Activated CD4-positive, alpha-beta T cell treated with anti-CD3 and anti-CD28 coated beads, Interleukin-2, amount 10 ng/mL, durations not matched to agents 7 days and 5 days (primary cell): ENCODE data around the gene CACNA2D4. TPM values are rescaled to one million over a fixed set of nuclear protein-coding genes. Genes with fewer than 3 reads are reported as not detected.

ENCODE experiments used
- CTCF ChIA-PET: fragments of 350-600 bp; sonication (Branson Sonifier 250); formaldehyde crosslinking; loops from one replicate; lab custom pipeline; 2021; ENCODE audit warnings: antibody characterized with exemption; lab: Charles Lee
- POLR2A ChIA-PET: fragments of 350-600 bp; sonication (Branson Sonifier 250); formaldehyde crosslinking; loops from one replicate; lab custom pipeline; 2021; ENCODE audit warnings: antibody characterized with exemption; lab: Charles Lee
- DNase-seq: peaks from one replicate; pipeline ENCODE4 v3.0.0-alpha.2; 2020
- H3K27ac Mint-ChIP-seq: one replicate; pipeline ENCODE4 v1.8.0; 2021; ENCODE audit warnings: mild to moderate bottlenecking, moderate library complexity, mixed read lengths
- H3K27me3 Mint-ChIP-seq: one replicate; pipeline ENCODE4 v1.8.0; 2021; ENCODE audit warnings: mixed read lengths
- H3K36me3 Mint-ChIP-seq: one replicate; pipeline ENCODE4 v1.8.0; 2021; ENCODE audit warnings: low read depth, mixed read lengths
- H3K4me1 Mint-ChIP-seq: one replicate; pipeline ENCODE4 v1.8.0; 2021; ENCODE audit warnings: mixed read lengths
- H3K4me3 Mint-ChIP-seq: one replicate; pipeline ENCODE4 v1.8.0; 2021; ENCODE audit warnings: mild to moderate bottlenecking, moderate library complexity, mixed read lengths
- H3K9me3 Mint-ChIP-seq: one replicate; pipeline ENCODE4 v1.8.0; 2021; ENCODE audit warnings: mixed read lengths
- total RNA-seq, 2 experiments: library from RNA; stranded (reverse); gene quantifications; one replicate each; pipeline ENCODE4 v1.2.3, GENCODE V29; 2021

Gene CACNA2D4
- total RNA-seq, 2 experiments from 2014 or later: 12.9 to 16.4 TPM

DNA sequence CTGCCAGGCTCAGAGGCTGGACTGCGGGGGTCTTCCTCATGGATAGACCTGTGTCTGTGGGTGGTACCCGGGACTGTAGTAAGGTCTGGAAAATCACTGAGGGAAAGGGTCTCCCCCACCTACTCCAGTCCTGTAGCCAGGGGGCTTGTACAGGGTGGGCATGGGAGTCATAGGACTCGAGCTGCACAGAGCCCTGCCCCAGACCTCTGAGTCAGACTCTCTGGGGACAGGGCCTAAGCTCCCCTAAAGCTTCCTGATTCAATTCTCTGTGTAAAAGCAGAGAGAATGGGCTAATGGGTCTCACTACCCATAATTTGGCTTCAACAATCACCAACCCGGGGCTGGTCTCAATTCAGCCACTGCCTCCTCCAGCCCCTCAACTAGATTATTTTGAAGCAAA, 71.0 kb downstream of the CACNA2D4 start:
- no peak overlapping the region for H3K27ac Mint-ChIP-seq
- peaks cover 2% of the 10 kb centered on the region for H3K27me3 Mint-ChIP-seq
- no peaks in the 10 kb centered on the region for H3K9me3 Mint-ChIP-seq
- H3K36me3 Mint-ChIP-seq: no peaks in the 10 kb centered on the region
- no peak for DNase-seq
- ChIA-PET POLR2A (no interaction called here), CTCF (no interaction called here)
- no peaks in the 10 kb centered on the region for H3K4me1 Mint-ChIP-seq
- H3K4me3 Mint-ChIP-seq: no peak overlapping the region

DNA sequence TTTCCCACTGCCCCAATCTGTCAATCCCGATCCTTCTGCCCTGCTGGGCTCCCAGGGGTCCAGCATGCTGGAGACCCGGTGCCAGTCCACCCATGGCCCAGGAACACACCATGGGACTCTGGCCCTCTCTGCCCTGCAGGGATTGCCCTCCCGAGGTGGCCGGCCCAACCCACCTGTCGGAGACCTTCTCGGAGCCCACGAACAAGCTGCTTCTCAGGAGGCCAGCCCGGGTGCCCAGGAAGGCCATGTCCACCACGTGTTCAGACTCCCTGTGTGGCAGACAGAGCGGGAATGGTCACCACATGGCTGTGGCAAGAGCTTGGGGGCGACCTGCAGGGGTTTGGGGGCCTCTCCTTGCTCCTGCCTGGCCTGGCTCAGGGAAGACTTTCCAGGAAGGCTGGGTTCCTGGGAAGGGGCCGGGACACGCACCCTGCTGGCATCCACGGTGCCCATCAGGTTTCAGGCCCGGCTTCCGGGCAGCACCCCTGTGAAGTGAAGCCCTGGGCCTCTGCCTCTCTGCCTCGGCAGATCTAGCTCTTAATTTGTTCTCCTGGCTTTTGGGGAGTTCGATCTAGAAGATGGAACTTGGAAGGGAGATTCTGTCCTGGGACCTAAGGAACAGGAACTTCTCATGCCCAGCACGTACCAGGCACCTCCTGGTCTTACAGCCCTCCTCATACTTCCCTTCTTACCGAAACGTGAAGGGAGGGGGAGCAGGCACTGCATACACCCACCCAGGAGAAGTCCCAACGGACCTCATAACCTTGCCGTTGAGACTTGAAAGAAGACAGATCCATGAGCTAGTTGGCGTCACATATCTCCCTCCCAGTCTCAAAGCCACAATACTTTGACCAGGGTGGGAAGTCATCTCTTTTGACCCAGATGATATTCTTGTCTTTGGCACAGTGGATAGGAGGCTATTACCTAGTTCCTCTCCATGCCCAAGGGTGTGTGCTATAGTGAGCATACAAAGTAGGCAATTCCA, 71.7 kb downstream of the CACNA2D4 start:
- ChIA-PET POLR2A (no interaction called here), CTCF (no interaction called here)
- Mint-ChIP-seq H3K27ac (no peak overlapping the region), H3K27me3 (peaks cover 2% of the 10 kb centered on the region), H3K36me3 (no peaks in the 10 kb centered on the region), H3K4me3 (no peak overlapping the region), H3K9me3 (no peaks in the 10 kb centered on the region), H3K4me1 (no peaks in the 10 kb centered on the region)
- no peak for DNase-seq

DNA sequence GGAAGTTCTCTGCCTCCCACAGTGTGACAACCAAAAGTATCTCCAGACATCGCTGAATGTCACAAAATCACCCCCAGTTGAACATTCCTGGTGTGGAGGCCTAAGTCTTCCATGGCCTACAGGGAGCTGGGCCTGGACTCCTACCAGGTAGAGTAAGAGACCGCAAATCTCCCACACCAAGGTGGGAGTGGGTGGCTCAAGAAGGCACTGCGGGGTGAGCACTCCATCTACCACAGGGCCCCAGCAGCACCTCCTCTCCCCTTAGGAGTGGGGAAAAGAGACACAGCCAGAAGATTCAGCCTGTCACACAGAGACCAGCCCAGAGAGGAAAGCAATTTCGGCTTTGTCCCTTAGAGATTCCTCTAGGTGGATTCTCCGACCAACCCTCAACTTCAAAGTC, 72.6 kb downstream of the CACNA2D4 start:
- DNase-seq: no peak
- Mint-ChIP-seq H3K27ac (no peak overlapping the region), H3K9me3 (no peaks in the 10 kb centered on the region), H3K27me3 (peaks cover 2% of the 10 kb centered on the region), H3K36me3 (no peaks in the 10 kb centered on the region), H3K4me3 (no peak overlapping the region), H3K4me1 (no peaks in the 10 kb centered on the region)
- ChIA-PET CTCF (no interaction called here), POLR2A (no interaction called here)

DNA sequence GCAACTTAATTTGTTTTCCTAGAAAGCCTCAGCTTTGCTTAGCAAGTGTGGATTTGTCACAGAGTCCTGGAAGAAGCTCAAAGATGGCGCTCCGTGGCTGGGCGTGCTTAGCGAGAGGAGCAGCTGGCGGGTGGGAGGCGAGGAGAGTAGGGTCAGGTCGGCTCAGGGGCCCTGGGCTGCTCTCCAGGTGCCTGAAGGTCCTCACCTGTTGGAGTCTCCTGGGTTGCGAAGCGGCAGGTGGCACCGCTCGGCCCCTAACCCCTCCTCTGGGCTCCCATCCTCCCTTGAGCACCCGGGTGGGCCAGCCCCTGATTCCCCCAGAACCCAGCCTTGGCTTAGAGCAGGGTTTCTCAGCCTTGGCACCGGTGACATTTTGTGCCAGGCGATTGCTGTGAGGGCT, 73.0 kb downstream of the CACNA2D4 start:
- Mint-ChIP-seq H3K27ac (no peak overlapping the region), H3K27me3 (peaks cover 2% of the 10 kb centered on the region), H3K9me3 (no peaks in the 10 kb centered on the region), H3K4me3 (no peak overlapping the region), H3K4me1 (no peaks in the 10 kb centered on the region), H3K36me3 (no peaks in the 10 kb centered on the region)
- DNase-seq: no peak
- CTCF ChIA-PET: no interaction called here
- POLR2A ChIA-PET: no interaction called here

DNA sequence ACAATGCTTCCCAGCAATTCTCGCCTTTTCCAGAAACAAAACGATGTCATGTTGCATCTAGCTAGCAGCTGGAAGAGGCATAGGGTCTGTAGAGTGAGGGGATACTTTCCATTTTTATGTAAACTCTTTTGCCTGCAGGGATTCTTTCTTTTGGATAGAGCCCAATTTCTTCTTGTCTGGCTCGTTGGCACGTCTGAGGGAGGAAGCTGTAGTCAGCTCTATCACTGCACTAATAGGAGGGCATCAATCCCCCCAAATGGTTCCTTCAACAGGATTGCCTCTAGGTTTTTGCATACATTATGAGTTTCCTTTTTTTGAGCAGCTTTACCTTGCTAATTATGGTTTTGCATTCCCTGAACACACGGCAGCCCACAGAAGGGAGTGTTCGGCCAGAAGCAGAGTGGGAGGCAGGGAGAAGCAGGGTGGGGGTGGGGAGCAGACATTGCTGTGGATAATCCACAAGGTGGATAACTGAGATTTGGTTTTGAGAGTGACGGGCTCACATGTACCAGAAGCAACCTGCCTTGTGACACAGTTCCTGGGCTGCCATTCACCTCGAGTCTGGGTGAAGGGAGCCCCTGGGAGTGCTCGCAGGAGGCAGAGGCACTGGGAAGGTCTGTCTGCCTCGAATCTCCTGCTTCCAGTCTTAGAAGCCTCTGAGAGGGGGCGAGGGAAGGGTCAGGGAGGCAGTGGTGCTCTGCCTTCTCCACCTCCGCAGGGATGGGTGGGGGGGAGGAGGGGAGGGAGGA, 73.6 kb downstream of the CACNA2D4 start:
- Mint-ChIP-seq H3K36me3 (no peaks in the 10 kb centered on the region), H3K4me1 (no peaks in the 10 kb centered on the region), H3K27ac (no peak overlapping the region), H3K27me3 (peaks cover 2% of the 10 kb centered on the region), H3K4me3 (no peak overlapping the region), H3K9me3 (no peaks in the 10 kb centered on the region)
- POLR2A ChIA-PET: no interaction called here
- no peak for DNase-seq
- CTCF ChIA-PET: interaction anchor here (0.9 kb wide), 1 partner anchor 18 kb away, joined by 3 read pairs; no protein-coding TSS in a partner anchor

DNA sequence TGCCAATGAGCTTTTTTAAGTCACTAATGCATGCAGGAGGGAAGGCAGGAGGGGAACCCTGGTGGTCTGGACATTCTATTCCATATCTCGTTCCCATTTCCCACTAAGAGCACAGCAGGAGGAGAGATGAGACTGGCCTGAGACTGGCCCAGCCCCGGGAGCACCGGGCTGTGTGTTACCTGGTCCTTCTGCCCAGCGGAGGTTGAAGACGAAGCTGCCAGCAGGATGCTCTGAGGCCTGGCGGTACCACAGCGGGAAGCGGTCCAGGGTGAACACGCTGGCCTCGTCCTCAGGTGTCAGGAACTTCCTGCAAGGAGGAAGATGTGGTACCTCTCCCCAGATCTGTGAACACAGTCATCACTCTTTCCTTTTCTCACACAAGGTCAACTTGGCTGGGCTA, 74.2 kb downstream of the CACNA2D4 start:
- CTCF ChIA-PET: interaction anchor here (0.9 kb wide), 1 partner anchor 19 kb away, joined by 3 read pairs; no protein-coding TSS in a partner anchor
- no peaks in the 10 kb centered on the region for H3K4me1 Mint-ChIP-seq
- peaks cover 2% of the 10 kb centered on the region for H3K27me3 Mint-ChIP-seq
- no peak overlapping the region for H3K4me3 Mint-ChIP-seq
- no peak overlapping the region for H3K27ac Mint-ChIP-seq
- H3K36me3 Mint-ChIP-seq: no peaks in the 10 kb centered on the region
- H3K9me3 Mint-ChIP-seq: no peaks in the 10 kb centered on the region
- POLR2A ChIA-PET: no interaction called here
- DNase-seq: no peak

DNA sequence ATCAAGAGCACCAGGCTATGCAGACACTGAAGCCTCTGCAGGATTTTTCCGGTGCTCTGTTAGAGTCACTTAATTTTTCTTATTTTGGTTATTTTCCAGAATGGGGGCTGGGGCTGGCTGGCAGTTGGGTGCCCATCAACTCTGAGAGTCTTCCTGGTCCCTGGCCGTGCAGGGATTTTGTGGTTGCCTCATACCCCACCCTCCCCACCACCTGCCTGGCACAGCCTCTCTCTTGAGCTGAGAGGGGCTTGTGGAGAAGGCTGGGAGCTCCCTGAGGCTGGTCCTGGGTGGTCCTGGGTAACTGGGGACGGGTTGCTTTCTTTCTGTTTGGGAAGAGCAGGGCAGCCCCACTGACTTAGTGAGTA, 74.8 kb downstream of the CACNA2D4 start:
- Mint-ChIP-seq H3K27me3 (peaks cover 2% of the 10 kb centered on the region), H3K36me3 (no peaks in the 10 kb centered on the region), H3K27ac (no peak overlapping the region), H3K9me3 (no peaks in the 10 kb centered on the region), H3K4me3 (no peak overlapping the region), H3K4me1 (no peaks in the 10 kb centered on the region)
- DNase-seq: no peak
- POLR2A ChIA-PET: no interaction called here
- CTCF ChIA-PET: no interaction called here

DNA sequence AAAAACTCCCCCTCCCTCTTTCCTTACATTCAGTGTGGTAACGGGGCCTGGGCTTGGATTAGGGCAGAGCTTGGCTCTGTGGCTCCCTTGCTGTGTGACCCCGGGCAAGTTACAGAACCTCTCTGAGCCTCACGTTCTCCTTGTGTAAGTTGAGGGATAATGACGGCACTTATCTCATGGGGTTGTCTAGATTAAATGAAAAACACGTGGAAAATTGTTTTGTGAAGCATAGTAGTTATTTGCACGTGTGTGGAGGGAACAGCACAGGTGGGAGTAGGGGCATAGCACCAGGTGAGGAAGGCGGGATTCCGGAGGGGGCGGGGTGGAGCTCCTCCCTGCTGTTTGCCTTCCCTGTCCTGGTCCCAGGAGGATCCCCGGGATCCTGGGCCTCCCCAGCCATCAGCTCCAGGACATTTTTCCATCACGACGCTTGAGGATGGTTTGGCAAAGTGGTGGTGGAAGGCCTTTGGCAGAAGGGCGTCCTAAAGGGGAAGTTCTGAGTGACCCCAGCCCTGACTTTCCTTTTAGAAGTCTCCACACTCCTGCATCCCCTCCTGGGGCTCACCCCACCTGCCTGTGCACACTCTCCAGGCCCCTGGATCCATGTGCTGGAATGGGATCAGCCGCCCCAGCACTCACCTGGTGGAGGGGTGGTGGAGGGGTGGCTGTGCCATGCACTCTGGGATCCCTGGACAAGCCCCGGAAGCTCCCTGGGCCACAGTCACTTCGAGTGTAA, 75.4 kb downstream of the CACNA2D4 start:
- POLR2A ChIA-PET: no interaction called here
- no peak for DNase-seq
- H3K27ac Mint-ChIP-seq: no peak overlapping the region
- CTCF ChIA-PET: interaction anchor here (1.6 kb wide), 1 partner anchor 19 kb away, joined by 3 read pairs; no protein-coding TSS in a partner anchor
- no peaks in the 10 kb centered on the region for H3K9me3 Mint-ChIP-seq
- no peaks in the 10 kb centered on the region for H3K36me3 Mint-ChIP-seq
- H3K27me3 Mint-ChIP-seq: peaks cover 2% of the 10 kb centered on the region
- no peak overlapping the region for H3K4me3 Mint-ChIP-seq
- no peaks in the 10 kb centered on the region for H3K4me1 Mint-ChIP-seq

DNA sequence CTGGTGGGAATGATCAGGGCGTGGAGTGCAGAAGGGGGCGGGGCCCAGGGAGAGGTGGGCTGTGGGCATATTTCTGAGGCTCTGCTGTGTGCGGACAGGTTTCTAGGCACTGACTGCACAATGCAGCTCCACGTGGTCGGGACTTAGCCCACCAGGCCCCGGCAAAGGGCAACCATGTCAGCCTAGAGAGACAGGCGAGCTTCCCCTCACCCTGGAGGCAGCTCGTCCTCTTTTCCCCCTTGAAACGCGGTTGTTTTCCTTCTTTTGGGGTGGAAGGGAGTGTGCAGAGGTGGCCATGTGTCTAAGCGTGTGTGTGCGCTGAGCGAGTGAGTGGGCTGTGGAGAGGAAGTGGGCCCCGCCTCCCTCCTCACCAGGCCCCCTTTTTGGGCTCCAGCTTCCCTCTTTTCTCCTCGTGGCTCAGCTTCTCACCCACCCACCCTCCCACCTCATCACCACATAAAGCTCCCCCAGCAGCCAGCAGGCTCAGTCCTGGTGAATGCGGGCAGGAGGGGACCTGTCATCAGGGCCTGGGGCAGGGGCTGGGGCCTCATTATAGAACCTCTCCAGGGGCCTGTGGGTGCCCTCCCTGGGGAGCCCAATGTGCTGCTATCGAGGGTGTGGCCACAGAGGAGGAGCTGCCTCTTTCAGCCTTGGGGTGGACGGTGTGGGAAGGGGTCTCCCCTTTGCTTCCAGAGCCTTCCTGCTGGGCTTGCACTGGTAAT, 76.1 kb downstream of the CACNA2D4 start:
- no peak for DNase-seq
- ChIA-PET POLR2A (no interaction called here), CTCF (interaction anchor here (1.6 kb wide), 1 partner anchor 18 kb away, joined by 3 read pairs; no protein-coding TSS in a partner anchor)
- Mint-ChIP-seq H3K4me3 (no peak overlapping the region), H3K36me3 (no peaks in the 10 kb centered on the region), H3K9me3 (no peaks in the 10 kb centered on the region), H3K27ac (no peak overlapping the region), H3K27me3 (peaks cover 2% of the 10 kb centered on the region), H3K4me1 (no peaks in the 10 kb centered on the region)

DNA sequence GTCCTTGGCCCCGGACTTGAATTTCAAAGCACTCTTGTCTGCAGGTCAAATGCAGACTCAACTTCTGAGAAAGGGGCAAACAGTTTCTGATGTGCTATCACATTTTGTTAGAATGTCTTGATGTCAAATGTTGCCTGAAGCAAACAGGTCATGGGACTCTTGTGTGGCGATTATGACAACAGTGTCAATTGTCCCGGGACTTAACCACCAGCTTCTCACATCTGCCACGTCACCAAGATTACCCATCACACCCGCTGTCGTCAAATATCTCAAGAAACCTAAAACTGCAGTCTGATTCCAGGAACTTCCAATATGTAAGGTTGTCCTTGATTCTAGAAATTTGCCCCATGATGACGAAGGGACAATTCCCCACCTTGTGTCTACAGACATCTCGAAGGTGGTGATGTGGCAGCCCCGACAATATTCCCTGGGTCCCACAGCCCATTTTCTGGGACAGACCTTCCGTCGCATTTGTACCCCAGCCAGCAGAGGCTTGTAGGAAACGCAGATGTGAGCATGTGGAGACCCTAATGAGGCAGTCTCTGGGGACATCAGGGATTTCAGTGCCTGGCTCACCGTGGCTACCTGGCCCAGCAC, 76.8 kb downstream of the CACNA2D4 start:
- Mint-ChIP-seq H3K27me3 (peaks cover 2% of the 10 kb centered on the region), H3K9me3 (no peaks in the 10 kb centered on the region), H3K4me1 (no peaks in the 10 kb centered on the region), H3K4me3 (no peak overlapping the region), H3K27ac (no peak overlapping the region), H3K36me3 (no peaks in the 10 kb centered on the region)
- no peak for DNase-seq
- ChIA-PET POLR2A (no interaction called here), CTCF (interaction anchor here (1.6 kb wide), 1 partner anchor 17 kb away, joined by 3 read pairs; no protein-coding TSS in a partner anchor)

DNA sequence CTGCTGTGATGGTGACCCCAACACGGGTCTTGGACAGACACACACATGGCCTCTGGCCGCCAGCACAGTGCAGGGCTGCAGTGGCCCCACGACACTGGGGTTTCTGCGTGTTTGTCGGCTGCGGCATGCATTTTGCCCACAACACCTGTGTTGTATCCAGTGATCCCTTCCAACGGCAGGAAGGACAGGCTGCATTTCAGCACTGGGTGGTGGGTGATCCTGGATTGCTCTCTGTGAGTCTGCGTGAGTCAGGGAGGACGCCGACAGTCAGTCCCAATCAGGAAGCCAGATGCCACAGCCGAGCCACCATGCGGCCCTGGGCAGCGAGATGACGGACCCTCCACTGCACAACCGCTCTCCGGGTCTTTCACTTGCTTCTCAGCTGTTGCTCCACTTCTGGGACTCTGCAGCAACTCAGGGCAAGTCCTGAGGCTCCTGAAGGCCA, 77.4 kb downstream of the CACNA2D4 start:
- peaks cover 2% of the 10 kb centered on the region for H3K27me3 Mint-ChIP-seq
- CTCF ChIA-PET: no interaction called here

More for the DNA sequence above, 77.4 kb downstream of the CACNA2D4 start:
- DNase-seq: no peak
- Mint-ChIP-seq H3K36me3 (no peaks in the 10 kb centered on the region), H3K9me3 (no peaks in the 10 kb centered on the region), H3K27ac (no peak overlapping the region), H3K4me1 (no peaks in the 10 kb centered on the region), H3K4me3 (no peak overlapping the region)
- POLR2A ChIA-PET: no interaction called here
